Naive thymus-derived CD8-positive, alpha-beta T cell (primary cell): ENCODE results near the gene CCDC93. TPM values are rescaled to one million over a fixed set of nuclear protein-coding genes. Genes with fewer than 3 reads are reported as not detected.

Experiments
- ATAC-seq, 2 donors: fragments of 150-1000 bp; cut with Tn5 transposase in 1 of 2; sonication (Bioruptor Pico), chemical (Tn5 transposase) in 1 of 2; 1 replicate in 1 of 2; 2 replicates in 1 of 2; pipeline ENCODE4 v1.10.0; 2021; ENCODE audit warnings: mild to moderate bottlenecking in 2 of 2, moderate library complexity in 2 of 2
- POLR2A ChIA-PET: fragments of 350-600 bp; sonication (Branson Sonifier 250); formaldehyde crosslinking; loops from one replicate; lab custom pipeline; 2021; ENCODE audit warnings: antibody characterized with exemption; lab: Charles Lee
- DNase-seq, 10 donors: peaks; one replicate each; pipeline versions ENCODE4 v3.0.0 to v3.0.0-alpha.2; 2020 to 2022
- H3K27ac Mint-ChIP-seq, 10 donors: one replicate each; pipeline ENCODE4 v1.8.0; 2020 to 2022; ENCODE audit warnings: mild to moderate bottlenecking in 10 of 10, mixed read lengths in 10 of 10, moderate library complexity in 4 of 10, inconsistent platforms in 1 of 10
- H3K27me3 Mint-ChIP-seq, 5 donors: one replicate each; pipeline ENCODE4 v1.8.0; 2021 to 2022; ENCODE audit warnings: mixed read lengths in 5 of 5
- H3K36me3 Mint-ChIP-seq, 3 donors: one replicate each; pipeline ENCODE4 v1.8.0; 2020 to 2022; ENCODE audit warnings: mixed read lengths in 3 of 3, mild to moderate bottlenecking in 2 of 3, inconsistent platforms in 1 of 3
- H3K4me1 Mint-ChIP-seq, 4 donors: one replicate each; pipeline ENCODE4 v1.8.0; 2021 to 2022; ENCODE audit warnings: mixed read lengths in 4 of 4
- H3K4me3 Mint-ChIP-seq, 10 donors: one replicate each; pipeline ENCODE4 v1.8.0; 2020 to 2022; ENCODE audit warnings: mild to moderate bottlenecking in 10 of 10, mixed read lengths in 10 of 10, moderate library complexity in 6 of 10, inconsistent platforms in 1 of 10
- H3K9me3 Mint-ChIP-seq, 9 donors: one replicate each; pipeline ENCODE4 v1.8.0; 2020 to 2022; ENCODE audit warnings: mixed read lengths in 9 of 9, mild to moderate bottlenecking in 3 of 9, inconsistent platforms in 1 of 9, moderate library complexity in 1 of 9
- polyA plus RNA-seq, 3 donors: library from polyadenylated mRNA; unstranded; fragments of 300-500 nt; fragmentation: Illumina TruSeq; gene quantifications; one replicate each; pipeline ENCODE4 v1.2.3, GENCODE V29; 2021
- total RNA-seq, 8 experiments: library from RNA in 2 of 8; stranded (reverse) in 2 of 8; gene quantifications; one replicate each; pipeline ENCODE4 v1.2.3 and lab custom pipeline; 2021 to 2026

Gene CCDC93
- total and polyA plus RNA-seq, 5 experiments from 2014 or later: 2.7 to 72.7 (median 6.4) TPM

DNA sequence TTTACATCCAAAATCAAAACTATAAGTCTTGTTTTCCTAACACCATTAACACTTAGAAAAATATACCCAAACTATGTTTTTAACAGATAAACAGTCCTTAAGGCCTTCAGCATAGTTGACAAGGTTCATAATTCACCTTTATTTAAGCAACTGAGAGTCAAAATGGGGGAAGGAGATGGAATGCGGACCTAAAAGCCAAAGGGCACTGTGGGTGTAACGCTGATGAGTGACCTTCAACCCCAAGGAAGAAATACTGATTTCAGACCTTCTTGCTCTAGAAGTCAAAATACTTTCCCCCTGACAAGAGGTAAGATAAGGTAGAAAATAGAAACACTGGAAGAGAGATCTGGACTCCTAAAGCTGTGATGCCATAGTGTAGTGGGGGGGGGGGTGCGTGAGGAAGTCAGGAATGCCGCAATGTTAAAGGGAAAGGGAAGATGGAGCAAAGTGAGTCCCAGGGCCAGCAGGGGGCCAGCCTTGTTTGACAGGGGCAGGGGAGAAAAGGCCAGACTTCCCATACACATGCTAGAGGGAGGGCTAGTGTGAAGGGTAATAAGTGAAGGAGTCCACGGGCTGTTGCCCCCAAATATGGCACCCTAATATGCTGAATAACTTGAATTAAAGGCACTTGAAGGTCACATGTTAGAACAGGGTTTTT, 31.4 kb downstream of the CCDC93 start:
- Mint-ChIP-seq H3K4me3 (no peak overlapping the region), H3K4me1 (peaks cover 8 to 19% (median 11%) of the 10 kb centered on the region in 4 donors), H3K27me3 (no peaks in the 10 kb centered on the region), H3K9me3 (no peaks in the 10 kb centered on the region), H3K36me3 (peaks cover 5 to 78% (median 27%) of the 10 kb centered on the region in 3 donors), H3K27ac (peak overlapping the region in 1 of 10 donors; percentile 32)
- ATAC-seq (no peak), DNase-seq (no peak)
- POLR2A ChIA-PET: no interaction called here

DNA sequence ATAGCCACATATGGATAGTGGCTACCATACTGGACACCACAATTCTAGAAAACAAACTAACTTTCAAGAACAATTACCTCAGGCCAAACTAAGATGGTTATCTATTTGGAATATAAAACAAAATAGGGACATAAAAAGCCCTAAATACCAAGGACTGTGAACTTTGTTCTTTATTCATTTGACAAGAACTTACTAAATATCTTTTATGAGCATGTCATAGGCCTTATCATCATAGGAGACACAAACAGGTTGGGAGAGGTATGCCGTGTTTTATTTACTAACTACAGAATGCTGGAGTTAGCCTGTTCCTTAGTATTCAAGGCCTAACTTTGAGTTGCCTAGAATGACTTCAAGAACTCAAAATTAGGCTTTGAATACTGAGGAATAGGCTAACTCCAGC, 32.1 kb downstream of the CCDC93 start:
- Mint-ChIP-seq H3K4me3 (no peak overlapping the region), H3K9me3 (no peaks in the 10 kb centered on the region), H3K36me3 (peaks cover 5 to 79% (median 27%) of the 10 kb centered on the region in 3 donors), H3K27me3 (no peaks in the 10 kb centered on the region), H3K27ac (no peak overlapping the region), H3K4me1 (peaks cover 8 to 17% (median 11%) of the 10 kb centered on the region in 4 donors)
- no peak for DNase-seq
- POLR2A ChIA-PET: no interaction called here
- ATAC-seq: no peak

DNA sequence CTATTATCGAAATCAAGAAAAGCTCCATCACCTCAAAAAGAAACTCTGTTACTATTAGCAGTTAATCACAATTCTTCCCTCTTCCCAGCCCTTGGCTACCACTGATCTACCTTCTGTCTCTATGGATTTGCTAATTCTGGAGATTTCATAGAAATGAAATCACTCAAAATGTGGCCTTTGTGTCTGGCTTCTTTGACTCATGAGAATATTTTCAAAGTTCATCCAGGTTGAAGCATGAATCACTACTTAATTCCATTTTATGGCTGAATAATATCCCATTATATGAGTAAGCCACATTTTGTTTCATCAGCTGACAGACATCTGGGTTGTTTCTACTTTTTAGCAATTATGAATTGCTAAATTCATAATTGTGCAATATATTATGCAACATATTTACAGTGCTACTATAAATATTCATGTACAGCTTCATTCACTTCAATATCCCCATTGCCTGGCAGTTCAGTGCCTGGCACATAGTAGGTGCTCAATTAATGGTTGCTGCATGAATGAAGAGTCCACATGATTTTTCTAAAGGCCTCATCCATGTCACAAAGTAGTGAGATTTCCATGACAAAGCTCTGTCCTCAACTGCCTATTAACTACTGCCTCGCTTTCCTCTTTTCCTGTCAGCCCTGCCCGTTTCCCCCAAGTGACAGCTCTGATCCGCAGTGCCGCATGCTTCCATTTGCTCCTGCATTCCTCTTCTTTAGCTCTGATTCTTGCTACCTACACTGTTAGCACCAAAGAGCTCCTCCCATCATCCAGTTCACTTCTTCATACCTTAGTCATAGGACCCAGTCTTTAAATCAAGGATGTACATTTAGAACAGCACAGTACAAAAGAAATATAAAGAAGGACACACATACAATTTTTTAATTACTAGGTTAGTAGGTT, 32.8 kb downstream of the CCDC93 start:
- ATAC-seq (no peak), DNase-seq (no peak)
- POLR2A ChIA-PET: no interaction called here
- Mint-ChIP-seq H3K4me3 (no peak overlapping the region), H3K36me3 (peaks cover 5 to 80% (median 29%) of the 10 kb centered on the region in 3 donors), H3K27ac (peak overlapping the region in 3 of 10 donors; percentile 2 to 54 (median 26)), H3K27me3 (no peaks in the 10 kb centered on the region), H3K4me1 (peaks cover 8 to 16% (median 11%) of the 10 kb centered on the region in 4 donors), H3K9me3 (no peaks in the 10 kb centered on the region)

DNA sequence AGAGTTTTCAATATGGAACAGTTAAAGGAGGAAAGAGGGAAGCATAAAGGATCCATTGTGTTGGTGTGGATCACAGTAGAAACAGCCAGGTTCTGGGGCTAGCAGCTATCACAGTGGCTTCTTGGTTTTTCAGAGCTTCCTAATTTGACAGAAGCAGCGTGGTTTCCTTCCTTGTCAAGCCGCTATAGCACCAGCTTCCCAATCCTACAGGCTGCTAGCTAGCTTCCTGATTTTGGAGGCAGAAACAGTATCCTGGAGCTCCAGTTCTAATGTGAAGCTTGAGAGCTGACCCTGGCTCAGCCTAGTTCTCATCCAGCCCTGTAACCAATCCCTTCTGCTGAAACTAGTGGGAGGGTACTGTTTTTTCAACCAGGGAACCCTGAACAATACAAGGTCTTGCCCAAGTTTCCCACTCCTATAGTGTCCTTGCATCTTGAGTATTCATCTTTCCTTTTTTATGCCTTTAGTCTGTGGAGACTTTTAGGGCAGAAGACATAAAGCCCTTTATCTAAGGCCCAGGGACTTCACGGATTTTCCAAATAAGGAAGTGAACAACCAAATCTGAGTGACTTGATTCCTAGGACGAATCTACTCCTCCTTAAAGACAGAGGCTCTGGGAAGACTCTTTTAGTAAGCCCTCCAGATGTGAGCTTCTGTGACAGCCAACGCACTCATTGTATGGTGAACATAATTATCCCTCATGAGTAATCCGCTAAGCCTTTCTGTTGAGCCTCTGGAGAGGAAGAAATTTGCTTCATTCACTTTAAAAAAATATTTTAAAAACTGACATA, 33.8 kb downstream of the CCDC93 start:
- Mint-ChIP-seq H3K27me3 (no peaks in the 10 kb centered on the region), H3K36me3 (peaks cover 5 to 81% (median 30%) of the 10 kb centered on the region in 3 donors), H3K27ac (peak overlapping the region in 1 of 10 donors; percentile 6), H3K4me1 (peaks cover 8 to 16% (median 11%) of the 10 kb centered on the region in 4 donors), H3K9me3 (no peaks in the 10 kb centered on the region), H3K4me3 (no peak overlapping the region)
- ATAC-seq (no peak), DNase-seq (no peak)
- POLR2A ChIA-PET: no interaction called here

DNA sequence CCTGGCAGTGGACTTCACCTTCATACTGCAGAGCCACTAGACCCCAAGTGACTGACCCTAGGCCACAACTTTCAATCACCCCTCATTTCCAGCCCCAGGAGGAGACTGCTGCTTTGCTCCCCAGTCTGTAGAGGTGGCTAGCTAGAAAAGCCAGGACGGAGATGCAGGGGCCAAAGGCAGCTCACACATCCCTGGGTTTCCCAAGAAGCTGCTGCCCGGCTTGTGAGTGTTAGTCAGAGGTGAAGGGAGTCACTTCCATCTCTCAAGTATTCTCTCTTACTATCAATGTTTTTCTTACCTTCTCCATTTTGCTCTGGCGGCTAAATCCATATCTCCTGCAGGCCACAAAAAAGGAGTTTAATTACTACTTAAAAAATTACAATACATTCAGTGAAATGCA, 36.2 kb downstream of the CCDC93 start:
- peaks cover 10 to 83% (median 28%) of the 10 kb centered on the region in 3 donors for H3K36me3 Mint-ChIP-seq
- peak overlapping the region in 2 of 10 donors; percentile 51 to 63 for H3K27ac Mint-ChIP-seq
- peaks cover 8 to 12% (median 11%) of the 10 kb centered on the region in 4 donors for H3K4me1 Mint-ChIP-seq

DNA sequence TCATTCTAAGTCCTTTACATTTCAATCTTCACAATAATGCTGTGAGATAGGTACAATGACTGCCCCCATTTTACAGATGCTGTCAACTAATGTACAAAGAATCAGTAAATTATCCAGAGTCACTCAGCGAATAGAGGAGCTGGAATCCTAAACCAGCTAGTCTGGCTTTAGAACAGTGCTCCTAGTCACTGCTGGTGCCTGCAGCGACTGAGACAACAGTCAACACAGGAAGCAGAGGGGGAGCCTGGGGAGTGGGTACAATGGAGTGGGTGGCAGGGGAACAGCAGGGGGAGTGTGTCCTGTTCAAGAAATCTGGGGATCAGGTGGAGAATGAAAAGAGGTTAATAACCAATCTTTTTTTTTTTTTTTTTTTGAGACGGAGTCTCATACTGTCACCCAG, 37.3 kb downstream of the CCDC93 start:
- ATAC-seq (no peak), DNase-seq (no peak)
- Mint-ChIP-seq H3K36me3 (peaks cover 11 to 88% (median 32%) of the 10 kb centered on the region in 3 donors), H3K4me3 (no peak overlapping the region), H3K9me3 (no peaks in the 10 kb centered on the region), H3K27ac (peak overlapping the region in 1 of 10 donors; percentile 6), H3K27me3 (no peaks in the 10 kb centered on the region), H3K4me1 (peaks cover 8 to 12% (median 11%) of the 10 kb centered on the region in 4 donors)
- POLR2A ChIA-PET: interaction anchor here (0.7 kb wide), 1 partner anchor 37 kb away, joined by 5 read pairs; no protein-coding TSS in a partner anchor

More for the DNA sequence above, 36.2 kb downstream of the CCDC93 start:
- Mint-ChIP-seq H3K27me3 (no peaks in the 10 kb centered on the region), H3K9me3 (no peaks in the 10 kb centered on the region), H3K4me3 (no peak overlapping the region)
- ATAC-seq (no peak), DNase-seq (no peak)
- POLR2A ChIA-PET: no interaction called here

DNA sequence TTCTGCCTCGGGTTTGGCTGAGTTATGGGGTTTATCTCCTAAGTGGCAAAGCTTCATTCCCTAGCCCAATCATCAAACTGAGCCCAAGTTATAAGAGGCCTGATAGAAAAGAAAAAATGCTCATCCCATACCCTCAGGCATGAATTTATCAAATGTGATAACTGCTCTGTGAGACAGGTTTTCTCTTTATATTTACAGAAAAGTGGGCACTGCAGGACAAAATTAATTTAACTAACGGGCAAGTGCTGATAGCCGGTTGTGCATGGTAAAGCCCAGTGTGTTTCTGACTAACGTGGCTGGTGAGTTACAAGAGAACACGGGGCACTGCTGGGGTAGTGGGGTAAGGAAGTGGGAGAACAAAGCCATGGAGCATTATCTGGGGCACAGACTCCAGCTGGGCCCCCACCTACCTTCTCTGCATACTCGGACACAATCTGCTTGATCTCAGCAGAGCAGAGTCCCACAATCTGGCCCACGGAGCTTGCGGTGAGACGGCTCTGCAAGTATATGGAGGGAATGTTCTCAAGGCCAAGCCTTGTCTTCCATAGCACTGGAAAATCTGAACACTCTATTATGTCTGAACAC, 40.3 kb downstream of the CCDC93 start:
- H3K27me3 Mint-ChIP-seq: no peaks in the 10 kb centered on the region
- ATAC-seq (no peak), DNase-seq (no peak)
- no peak overlapping the region for H3K4me3 Mint-ChIP-seq
- peaks cover 0 to 7% (median 3%) of the 10 kb centered on the region in 4 donors for H3K4me1 Mint-ChIP-seq
- H3K36me3 Mint-ChIP-seq: peaks cover 5 to 100% (median 35%) of the 10 kb centered on the region in 3 donors
- POLR2A ChIA-PET: no interaction called here
- no peaks in the 10 kb centered on the region for H3K9me3 Mint-ChIP-seq
- peak overlapping the region in 1 of 10 donors; percentile 58 for H3K27ac Mint-ChIP-seq

DNA sequence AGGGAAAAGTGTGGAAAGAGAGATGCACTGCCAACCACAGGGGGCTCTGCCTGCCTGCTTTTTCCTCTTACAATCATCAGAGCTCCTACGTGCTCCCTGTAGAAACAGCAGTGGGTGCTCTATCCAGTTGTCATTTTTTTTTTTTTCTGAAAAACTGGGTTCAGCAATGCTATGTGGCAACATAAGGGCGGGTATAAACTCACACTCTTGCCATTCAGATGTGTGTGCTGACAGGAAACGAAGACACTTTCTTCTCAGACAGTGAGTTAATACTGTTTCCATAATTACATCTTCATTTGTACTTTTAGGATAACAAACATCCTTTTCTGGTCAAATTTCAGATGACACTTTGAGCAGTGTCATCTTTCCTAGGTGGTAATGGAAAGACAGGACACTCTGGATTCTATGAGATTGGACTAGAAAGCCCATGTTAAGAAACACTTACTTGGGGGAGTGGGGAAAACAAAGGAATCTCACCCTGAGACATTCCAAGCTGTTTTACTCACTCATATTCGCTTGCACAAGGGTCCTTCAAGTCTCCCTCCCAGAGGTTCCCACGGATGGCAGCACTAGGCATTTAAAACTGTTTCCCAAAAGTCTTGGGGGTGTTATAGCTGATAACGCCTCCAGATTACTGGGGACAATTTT, 41.3 kb downstream of the CCDC93 start:
- no peak overlapping the region for H3K4me3 Mint-ChIP-seq
- ATAC-seq (no peak), DNase-seq (no peak)
- POLR2A ChIA-PET: no interaction called here
- H3K27ac Mint-ChIP-seq: peak overlapping the region in 1 of 10 donors; percentile 28
- H3K27me3 Mint-ChIP-seq: no peaks in the 10 kb centered on the region
- H3K4me1 Mint-ChIP-seq: peaks cover 0 to 7% (median 3%) of the 10 kb centered on the region in 4 donors
- no peaks in the 10 kb centered on the region for H3K9me3 Mint-ChIP-seq
- peaks cover 5 to 100% (median 35%) of the 10 kb centered on the region in 3 donors for H3K36me3 Mint-ChIP-seq

DNA sequence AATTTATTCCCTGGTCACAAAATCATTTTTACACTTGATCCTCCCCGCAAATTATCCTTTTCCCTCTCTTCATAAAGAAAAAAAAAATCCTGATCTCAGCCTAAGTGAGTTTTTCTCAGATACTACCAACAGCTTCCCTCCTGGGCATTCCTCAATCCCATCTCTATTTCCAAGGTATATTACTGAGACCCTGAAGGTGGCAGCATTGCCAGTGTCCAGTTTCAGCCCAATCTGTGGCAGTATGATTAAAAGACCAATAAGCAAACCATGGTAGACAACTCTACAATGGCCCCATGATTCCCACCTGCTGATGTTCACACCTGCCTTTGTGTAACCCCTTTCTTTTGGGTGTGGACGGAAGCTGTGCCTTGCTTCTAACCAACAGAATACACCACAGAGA, 45.1 kb downstream of the CCDC93 start:
- peaks cover 0 to 13% (median 4%) of the 10 kb centered on the region in 4 donors for H3K4me1 Mint-ChIP-seq
- no peak overlapping the region for H3K27ac Mint-ChIP-seq
- DNase-seq: no peak
- POLR2A ChIA-PET: no interaction called here
- no peak for ATAC-seq
- no peaks in the 10 kb centered on the region for H3K27me3 Mint-ChIP-seq
- H3K36me3 Mint-ChIP-seq: peaks cover 5 to 92% (median 35%) of the 10 kb centered on the region in 3 donors
- no peaks in the 10 kb centered on the region for H3K9me3 Mint-ChIP-seq
- H3K4me3 Mint-ChIP-seq: no peak overlapping the region

DNA sequence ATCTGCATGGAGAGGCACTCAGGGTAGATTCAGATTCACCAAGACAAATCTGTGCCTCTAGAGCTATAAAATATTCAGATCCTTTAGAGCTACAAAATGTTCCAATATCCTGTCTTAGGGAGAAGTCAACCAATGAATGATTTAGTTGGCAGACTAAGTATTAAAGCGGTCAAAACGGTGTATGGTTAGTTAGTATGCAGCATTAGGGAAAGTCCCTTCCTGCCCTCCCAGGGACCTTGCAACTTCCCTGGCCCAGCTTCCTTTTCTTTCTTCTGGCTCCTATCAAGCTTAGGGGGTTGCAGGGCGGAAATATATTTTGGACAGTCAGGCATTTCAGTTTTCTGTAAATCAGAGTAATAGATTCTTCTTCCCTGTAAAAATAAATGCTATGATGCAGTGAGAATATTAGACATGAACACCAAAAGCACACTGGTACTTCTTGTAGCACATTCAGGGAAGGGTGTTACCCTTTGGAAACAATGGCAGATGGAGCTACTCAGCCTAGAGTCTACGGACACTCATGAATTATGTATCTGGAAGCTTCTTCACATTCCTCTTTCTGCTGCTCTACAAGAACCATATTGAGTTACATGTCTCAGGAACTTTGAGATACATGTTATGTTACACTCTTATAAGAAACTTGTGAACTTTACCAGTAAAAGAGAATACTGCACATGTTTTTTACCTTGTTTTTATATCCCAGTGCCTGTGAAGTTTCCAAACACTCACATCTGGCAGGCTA, 45.7 kb downstream of the CCDC93 start:
- POLR2A ChIA-PET: no interaction called here
- Mint-ChIP-seq H3K4me1 (peaks cover 0 to 14% (median 4%) of the 10 kb centered on the region in 4 donors), H3K36me3 (peaks cover 5 to 92% (median 30%) of the 10 kb centered on the region in 3 donors), H3K27me3 (no peaks in the 10 kb centered on the region), H3K4me3 (no peak overlapping the region), H3K27ac (no peak overlapping the region), H3K9me3 (no peaks in the 10 kb centered on the region)
- DNase-seq: no peak
- ATAC-seq: no peak

DNA sequence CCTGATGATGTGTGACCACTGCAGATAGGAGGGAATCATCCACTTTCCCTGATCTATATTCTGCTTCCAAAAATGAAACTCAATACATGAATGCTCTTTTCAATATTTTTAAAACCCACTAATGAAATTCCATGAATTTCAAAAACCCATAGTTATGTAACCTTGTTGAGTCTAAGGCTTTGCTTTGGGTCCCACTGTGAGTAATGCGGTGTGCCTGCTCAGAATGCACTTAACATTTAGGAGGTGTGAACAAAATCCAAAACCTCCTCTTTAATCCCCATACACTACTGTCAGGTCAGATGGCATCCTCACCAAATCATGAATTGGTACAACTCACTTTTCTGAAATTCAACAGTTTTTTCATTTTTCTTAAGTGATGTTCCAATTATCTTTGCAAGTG, 50.4 kb downstream of the CCDC93 start:
- POLR2A ChIA-PET: no interaction called here
- Mint-ChIP-seq H3K4me3 (no peak overlapping the region), H3K4me1 (peaks cover 0 to 7% (median 0%) of the 10 kb centered on the region in 4 donors), H3K36me3 (peaks cover 0 to 84% (median 24%) of the 10 kb centered on the region in 3 donors), H3K9me3 (no peaks in the 10 kb centered on the region), H3K27ac (peak overlapping the region in 3 of 10 donors; percentile 4 to 39 (median 23)), H3K27me3 (no peaks in the 10 kb centered on the region)
- DNase-seq (no peak), ATAC-seq (no peak)
